Stimulated activated CD4-positive, alpha-beta T cell treated with anti-CD3 and anti-CD28 coated beads, TNF-alpha, amount 100 ng/mL, for 24 hours (primary cell): ENCODE results near the gene SPAG9.

Experiments used
- DNase-seq, 3 experiments: peaks; one replicate each; pipeline ENCODE4 v3.0.0-alpha.2; 2020; ENCODE audit warnings: low read depth in 3 of 3

The SPAG9 gene

DNA sequence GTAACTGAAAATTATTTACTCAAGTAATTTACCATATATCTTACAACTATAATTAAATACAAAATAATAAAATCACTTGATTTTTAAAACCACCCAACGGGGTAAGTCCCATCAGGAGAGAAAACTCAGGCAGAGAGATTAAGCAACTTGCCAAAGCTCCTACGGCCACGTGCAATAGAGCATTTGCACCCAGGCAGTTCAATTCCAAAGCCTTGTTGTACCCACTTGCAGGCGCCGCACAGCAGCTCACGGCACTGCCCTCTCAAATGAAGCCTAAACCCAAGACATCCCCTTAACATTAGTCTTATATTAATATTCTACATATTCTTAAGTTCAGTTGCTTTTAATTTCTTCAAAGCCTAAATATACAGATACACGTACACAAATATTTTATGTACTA lies 75.7 kb downstream of the SPAG9 start:
- DNase-seq, result no peak

DNA sequence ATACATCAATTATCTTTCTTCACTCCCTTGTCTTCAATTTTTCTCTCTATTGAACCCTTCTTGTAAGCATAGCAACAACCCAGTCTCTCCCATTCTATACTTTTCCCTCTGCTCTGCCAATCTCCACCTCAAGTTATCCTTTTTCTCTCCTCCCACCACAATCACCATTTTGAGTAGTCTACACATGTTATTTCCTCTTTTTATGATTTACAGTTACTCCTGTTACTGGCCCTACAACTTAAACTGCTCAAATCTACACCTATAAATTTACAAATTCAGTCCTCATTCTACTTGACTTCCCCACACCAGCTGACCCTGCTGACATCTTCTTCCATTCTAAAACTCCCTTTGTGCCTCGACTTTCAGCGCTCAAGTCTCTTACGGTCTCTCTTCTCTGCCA lies 84.6 kb downstream of the SPAG9 start:
- DNase-seq, result no peak

DNA sequence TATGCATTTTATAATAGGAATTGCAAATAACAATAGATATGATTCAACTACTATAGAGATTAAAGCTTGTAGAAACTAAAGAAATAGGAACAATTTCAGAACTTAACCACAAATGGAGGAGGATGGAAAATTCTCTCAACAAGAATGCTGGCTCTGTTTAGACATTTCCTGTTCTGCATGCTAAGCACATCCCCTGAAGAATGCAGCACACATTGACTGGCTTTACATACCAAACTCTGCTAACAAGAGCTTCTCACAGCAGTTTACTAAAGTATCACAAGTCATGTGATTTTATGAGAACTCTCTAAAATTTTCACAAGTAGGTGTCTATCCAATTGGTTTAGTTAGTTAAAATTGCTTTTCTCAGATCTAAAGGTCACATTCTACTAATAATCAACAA lies 85.2 kb downstream of the SPAG9 start:
- no peak for DNase-seq

DNA sequence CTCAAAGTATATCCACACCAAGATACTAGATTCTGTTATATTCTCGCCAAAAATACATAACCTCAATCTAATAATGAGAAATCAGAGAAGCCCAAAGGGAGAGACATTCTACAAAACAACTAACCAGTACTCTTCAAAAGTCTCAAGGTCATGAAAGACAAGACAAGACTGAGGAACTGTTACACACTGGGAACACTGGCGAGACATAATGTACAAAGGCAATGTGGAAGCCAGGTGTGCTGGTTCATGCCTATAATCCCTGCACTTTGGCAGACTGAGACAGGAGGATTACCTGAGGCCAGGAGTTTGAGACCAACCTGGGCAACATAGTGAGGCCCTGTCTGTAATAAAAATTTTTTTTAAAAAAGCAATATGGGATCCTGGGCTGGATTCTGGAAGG lies 85.9 kb downstream of the SPAG9 start:
- no peak for DNase-seq

DNA sequence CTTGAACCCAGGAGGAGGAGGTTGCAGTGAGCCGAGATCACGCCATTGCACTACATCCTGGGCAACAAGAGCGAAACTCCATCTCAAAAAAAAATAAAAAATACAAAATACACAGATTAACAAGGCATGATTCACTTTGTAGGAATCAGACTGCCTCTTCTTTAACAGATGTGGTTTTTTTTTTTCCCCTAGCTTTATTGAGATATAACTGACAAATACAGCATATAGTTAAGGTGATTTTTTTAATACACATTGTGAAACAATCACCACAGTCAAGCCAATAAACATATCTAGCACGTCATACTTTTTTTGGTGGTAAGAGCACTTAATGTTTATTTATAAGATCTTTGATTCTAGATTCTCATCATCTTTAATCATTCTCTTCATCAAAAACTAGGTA lies 87.8 kb downstream of the SPAG9 start:
- DNase-seq, result no peak

DNA sequence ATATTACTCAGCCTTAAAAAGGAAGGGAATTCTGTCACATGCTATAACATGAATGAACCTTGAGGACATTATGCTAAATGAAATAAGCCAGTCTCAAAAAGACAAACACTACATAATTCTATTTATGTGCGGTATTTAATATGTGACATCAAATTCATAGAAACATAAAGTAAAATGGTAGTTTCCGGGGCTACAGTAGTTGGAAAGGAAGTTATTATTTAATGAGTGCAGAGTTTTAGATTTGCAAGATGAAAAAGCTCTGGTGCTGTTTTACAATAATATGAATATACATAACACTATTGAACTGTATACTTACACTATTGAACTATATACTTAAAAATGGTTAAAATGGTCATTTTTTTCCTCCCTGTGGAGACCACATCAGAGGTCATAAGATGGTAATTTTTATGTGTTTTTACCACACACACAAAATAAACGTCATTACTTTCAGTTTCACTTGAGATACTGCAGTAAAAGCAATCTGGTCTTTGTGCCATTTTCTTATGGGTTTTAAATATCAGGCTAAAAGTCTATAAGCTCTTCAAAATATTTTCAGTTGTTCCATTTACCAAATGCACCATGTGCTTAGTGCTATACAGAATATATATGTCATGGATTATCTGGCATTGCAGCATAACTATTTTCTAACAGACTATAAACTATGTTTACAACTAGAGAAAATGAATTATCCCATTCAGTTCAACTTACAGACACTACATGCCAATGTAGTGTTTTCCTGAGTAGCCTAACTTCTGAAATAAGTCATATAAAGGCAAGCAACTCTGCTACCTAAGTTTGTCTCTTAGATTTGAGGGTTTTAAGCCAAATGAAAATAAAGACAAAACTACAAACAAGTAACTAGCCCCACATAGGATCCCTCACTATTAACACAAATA lies 90.9 kb downstream of the SPAG9 start:
- no peak for DNase-seq

DNA sequence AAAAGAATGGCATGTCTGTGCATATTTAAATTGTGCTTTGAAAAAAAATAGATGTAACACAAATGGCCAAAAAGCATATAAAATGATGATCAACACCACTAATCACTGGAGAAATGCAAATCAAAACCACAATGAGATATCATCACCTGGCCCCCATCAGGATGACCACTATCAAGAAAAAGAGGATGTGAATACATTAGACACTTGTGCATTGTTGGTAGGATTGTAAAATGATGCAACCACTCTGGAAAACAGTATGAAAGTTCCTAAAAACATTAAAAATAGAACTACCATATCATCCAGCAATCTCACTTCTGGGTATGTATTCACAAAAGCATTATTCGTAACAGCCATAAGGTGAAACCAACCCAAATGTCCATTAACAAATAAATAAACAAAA lies 91.5 kb downstream of the SPAG9 start:
- no peak for DNase-seq

DNA sequence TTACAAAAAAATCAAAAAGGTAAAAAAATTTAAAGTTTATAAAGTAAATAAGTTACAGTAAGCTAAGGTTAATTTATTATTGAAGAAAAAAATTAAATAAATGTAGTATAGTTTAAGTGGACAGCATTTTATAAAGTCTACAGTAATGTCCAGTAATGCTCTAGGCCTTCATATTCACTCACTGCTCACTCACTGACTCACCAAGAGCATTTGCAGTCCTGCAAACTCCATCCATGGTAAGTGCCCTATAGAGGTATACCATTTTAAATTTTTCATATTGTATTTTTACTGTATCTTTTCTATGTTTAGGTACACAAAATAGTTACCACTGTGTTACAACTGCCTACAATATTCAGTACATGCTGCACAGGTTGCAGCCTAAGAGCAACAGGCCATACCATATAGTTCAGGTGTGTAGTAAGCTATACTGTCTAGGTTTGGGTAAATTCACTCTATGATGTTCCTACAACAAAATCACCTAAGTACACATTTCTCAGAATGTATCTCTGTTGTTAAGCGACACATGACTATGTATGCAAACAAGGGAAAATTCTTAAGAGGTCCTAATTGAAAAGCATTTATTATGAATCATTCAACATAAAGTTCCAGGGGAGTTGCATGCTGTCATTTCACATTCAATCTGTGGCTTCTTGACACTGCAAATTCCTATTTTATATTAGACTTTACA lies 92.3 kb downstream of the SPAG9 start:
- no peak for DNase-seq

DNA sequence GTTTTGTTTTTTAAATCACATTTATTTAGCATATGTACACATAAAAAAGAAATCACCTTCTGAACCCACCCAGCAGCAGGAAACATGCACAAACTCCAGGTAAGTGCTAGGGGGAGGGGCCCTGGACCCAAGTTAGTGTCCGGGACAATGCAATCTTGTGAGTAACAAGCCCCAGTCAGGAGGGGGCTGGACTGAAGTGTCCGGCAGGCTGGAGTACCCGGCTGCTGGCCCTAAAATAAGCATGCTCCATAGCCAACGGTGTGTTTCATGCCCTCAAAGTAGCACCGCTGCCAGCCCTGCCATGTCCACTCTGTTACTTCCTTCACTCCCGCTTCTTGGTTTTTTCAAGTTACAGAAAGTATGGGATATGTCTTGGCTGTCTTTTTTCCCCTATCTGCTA lies 102.1 kb downstream of the SPAG9 start:
- DNase-seq, result no peak

DNA sequence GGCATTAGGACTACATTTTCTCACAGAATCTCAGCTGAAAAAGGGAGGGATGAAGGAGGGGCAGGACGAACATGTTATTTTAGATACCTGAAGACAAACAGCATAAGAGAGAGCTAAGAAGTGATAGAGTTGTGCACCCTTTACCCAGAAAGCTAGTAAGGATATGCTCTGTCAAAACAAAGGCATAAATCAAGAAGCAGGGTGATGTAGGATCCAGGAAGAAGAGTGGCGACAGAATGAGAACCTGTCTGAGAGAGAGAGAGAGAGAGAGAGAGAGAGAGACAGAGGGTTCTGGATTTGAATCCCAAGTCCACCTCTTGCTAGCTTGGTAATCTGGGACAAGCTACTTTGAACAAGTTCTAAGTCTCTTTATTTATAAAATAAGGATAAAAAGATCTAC lies 103.4 kb downstream of the SPAG9 start:
- DNase-seq, result no peak

DNA sequence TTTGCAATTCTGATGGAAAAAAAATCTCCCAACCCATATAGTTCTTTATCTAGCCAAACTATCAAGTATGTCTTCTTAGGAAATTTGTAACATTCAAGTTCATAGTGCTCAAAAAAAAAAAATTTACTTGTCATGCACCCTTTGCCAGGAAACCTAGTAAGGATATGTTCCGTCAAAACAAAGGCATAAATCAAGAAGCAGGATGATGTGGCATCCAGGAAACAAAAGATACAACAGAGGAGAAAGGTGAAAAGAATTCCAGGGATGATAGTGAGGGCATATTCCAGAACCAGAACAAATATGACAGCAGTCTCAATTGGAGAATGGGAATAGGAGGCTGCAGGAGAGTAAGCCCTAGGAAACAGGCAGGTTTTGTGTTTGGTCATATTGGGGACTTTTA lies 104.6 kb downstream of the SPAG9 start:
- no peak for DNase-seq

DNA sequence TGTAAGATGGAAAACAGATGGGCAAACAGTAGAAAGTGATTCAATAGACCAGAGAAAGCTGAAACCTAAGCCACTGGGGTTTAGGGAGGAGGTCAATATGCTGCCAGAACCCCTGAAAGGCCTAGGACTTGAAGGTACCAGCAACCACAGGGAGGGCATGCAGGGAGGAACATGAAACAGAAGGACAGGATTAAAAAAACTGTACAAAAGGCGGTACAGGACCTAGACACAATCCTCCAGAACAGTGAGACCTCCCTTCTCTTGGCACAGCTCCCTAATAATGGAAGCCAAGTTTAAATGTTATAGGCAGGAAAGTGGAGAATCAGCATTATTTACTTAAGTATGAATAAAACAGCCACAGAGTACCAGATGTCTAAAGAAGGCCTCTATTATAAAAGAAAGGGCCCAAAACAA lies 105.5 kb downstream of the SPAG9 start:
- no peak for DNase-seq

DNA sequence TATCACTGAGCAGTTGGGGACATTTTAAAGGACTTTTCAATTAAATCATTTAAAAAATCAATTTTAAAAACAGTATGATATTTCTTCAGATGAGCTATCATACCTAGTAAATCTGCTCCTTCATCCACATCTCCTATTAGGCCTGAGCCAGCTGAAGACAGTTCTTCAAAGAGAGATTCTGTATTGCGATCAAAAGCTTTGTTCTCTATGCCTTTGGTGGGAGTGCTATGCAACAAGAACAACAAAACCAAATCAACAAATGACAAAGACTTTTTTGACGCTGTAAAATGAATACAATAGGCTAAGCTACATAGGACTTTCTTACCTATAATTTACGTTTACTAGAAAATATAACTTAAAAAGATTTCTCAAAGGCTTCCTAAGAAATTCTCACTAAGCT lies 106.5 kb downstream of the SPAG9 start:
- no peak for DNase-seq

DNA sequence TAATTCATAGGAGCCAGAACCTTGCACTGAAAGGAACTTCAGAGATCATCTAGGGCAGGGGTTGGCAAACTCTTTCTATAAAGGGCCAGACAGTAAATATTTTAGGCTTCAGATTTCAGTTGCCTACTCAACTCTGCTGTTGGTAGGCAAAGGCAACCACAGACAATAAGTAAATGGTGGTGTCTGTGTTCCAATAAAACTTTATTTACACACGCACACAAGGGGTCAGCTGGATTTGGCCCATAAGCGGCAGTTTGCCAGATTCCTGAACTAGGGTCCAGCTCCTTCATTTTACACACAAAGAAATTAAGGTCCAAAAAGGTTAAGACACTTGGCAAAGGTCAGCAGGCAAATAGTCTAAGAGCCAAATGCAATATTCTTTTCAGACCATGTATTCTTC lies 107.3 kb downstream of the SPAG9 start:
- DNase-seq, result no peak

DNA sequence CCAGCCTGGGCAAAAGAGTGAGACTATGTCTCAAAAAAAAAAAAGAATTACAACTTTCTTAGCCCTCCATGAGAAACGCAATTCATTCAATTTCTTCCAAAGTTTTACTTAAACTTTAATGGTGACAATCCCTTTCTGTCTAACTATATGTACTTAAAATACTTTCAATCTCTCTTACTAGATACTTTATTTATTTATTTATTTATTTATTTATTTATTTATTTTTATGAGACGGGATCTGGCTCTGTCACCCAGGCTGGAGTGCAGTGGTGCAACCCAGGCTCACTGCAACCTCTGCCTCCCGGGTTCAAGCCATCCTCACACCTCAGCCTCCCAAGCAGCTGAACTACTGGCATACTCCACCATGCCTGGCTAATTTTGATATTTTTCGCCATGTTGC lies 108.1 kb downstream of the SPAG9 start:
- no peak for DNase-seq

DNA sequence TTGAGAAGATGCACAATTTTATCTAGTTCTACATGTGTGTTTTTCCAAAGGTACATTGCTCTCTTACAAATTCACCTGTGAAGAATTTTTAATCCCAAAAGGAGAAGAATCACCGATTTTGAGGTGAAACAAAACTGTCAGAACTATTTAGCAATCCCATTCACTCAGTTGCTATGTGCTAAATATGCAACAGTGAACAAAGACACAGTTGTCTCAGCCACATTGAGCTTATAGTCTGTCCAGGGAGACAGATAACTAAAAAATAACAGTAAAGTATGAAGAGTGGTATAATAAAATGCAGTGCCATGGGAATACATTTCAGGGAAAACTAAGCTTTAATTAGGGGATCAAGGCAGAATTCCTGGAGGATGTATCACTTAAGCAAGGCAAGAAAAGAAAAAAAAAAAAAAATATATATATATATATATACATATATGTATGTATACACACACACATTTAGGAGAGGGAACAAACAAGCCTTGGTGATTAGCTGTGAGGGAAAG lies 110.4 kb downstream of the SPAG9 start:
- no peak for DNase-seq

DNA sequence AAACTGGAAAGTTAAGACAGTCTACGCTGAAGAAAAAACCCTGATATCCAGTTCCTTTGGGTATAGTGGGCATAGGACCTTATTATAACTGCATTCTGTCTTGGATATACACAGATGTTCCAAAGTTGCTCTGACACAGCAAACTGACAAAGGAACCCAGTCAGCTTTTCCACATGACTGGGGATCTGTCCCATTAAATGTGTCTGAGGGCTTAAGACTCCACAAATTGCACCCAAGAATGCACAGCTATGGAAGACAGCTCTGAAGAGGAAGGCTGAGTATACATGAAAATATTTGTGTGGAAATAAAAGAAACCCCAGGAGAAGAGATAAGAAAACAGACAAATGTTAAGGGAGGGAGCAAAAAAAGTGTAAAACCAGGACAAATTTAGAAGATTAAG lies 114.1 kb downstream of the SPAG9 start:
- no peak for DNase-seq

DNA sequence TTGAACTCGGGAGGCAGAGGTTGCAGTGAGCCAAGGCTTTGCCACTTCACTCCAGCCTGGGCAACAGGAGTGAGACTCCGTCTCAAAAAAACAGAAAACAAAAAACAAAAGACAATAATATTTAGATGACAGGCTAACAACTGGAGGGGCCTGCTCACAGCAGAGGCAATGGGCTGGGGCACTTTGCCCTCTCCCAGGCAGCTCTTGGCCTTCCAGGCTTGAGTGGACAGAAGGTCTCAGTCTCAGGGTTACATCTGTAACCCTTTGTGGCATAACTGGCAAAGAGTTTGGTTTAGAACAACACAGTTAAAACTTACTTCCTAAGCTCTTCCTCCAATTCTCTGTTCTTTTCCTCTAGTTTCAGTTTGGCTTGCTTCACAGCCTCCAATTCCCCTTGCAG lies 114.9 kb downstream of the SPAG9 start:
- no peak for DNase-seq

DNA sequence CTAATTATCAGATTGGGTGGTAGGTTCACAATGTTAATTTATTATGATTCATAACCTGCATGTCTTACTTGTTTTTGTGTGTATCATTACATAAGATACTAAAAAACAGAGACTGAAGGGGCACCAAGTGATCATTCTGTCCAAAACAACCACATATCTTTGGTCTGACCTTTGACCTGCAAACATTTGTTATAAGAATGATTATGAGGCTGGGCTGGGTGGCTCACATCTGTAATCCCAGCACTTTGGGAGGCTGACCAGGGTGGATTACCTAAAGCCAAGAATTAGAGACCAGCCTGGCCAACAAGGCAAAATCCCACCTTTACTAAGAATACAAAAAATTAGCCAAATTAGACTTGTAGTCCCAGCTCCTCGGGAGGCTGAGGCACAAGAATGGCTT lies 116.4 kb downstream of the SPAG9 start:
- DNase-seq, result no peak

DNA sequence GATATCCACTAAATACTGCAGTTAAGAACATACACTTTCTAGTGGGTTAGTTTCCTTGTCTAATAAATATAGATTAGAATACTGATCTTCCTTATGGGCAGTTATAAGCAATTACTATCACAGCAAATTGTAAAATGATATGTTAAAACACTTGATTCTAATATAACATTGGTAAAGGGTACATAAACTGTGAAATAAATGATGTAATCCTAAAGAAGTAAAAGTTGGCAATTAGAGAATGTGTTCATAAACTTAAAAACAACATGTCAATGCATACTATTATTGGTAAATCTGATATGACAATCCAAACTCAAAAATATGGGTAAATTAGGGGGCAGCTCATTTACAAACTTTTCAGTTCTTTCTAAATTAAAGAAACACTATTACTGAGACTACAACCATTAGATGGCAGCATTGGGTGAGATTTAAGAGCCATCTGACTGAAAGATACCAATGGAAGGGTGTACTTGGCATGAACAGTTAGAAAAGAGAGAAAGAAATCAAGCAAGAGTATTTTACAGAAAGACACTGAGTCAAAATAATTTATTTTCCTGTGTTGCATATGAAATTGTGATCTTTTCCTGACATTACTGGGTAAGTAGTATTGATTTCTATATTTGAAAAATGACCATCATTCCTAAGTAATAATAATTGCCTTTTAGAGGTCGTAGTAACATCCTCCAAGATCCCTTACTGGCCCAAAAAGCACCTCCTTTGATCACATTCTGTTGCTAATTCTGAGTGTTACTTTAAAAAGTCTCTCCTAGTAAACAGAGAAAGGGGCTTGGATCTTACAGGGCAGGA lies 119.6 kb downstream of the SPAG9 start:
- DNase-seq, result peak in 1 of 3 experiments; percentile 24

DNA sequence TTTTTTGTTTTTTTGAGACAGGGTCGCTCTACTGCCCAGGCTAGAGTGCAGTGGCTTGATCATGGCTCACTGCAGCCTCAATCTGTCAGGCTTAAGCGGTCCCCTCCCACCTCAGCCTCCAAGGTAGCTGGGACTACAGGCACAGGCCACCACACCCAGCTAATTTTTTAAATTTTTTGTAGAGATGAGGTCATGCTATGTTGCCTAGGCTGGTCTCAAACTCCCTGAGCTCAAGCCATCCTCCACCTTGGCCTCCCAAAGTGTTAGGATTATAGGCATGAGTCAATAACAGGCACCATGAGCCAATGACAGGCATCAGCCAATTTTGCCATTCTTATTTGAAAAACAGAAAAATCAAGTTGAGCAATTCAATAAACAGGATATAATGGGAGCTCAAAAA lies 125.0 kb downstream of the SPAG9 start:
- no peak for DNase-seq

DNA sequence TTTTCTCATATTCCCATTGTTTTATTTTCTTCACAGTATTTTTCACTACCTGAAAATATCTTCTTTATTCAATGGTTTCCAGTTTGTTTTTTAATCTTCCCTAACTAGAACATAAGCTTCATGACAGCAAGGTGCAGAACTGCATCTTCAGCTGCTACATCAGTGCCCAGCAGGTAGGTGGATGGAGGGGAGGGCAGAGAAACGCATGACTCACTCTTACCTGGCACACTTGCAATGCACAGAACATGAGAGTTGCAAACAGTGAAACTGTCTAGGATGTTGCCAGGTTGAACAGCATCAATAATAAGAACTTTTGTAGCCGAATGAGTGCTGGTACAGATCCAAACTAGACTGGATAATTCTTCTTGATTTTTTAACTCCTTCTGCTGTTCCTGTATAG lies 127.1 kb downstream of the SPAG9 start:
- DNase-seq, result no peak
